ENCODE measurements around the gene HERC6.

DNA sequence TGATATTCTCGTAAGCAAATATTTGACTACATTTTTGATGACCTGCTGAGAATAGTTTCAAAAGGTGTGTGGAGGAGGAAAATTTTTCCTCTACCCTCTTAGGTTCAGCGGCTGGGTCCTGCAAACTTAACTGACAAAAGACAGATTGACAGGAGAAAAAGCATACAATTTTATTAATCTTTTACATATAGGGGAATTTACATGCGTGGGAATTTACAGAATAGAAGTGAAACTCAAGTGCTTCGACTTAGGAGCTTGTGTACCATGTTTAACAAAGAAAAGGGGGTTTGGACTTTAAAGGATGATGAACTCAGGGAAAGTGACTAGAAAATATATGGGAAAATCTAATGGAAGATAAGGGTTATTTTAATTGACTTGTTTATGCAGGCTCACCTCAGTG, 2.5 kb downstream of the HERC6 start:
- TF ChIP-seq, protein P1, sequence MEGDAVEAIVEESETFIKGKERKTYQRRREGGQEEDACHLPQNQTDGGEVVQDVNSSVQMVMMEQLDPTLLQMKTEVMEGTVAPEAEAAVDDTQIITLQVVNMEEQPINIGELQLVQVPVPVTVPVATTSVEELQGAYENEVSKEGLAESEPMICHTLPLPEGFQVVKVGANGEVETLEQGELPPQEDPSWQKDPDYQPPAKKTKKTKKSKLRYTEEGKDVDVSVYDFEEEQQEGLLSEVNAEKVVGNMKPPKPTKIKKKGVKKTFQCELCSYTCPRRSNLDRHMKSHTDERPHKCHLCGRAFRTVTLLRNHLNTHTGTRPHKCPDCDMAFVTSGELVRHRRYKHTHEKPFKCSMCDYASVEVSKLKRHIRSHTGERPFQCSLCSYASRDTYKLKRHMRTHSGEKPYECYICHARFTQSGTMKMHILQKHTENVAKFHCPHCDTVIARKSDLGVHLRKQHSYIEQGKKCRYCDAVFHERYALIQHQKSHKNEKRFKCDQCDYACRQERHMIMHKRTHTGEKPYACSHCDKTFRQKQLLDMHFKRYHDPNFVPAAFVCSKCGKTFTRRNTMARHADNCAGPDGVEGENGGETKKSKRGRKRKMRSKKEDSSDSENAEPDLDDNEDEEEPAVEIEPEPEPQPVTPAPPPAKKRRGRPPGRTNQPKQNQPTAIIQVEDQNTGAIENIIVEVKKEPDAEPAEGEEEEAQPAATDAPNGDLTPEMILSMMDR (IDR thresholded peaks at IDR 0.05; ENCODE audit: insufficient read depth, low read length) = no peak
- TF ChIP-seq POLR2AphosphoS5 (IDR thresholded peaks at IDR 0.05; ENCODE audit: low read depth) (no peak), SPI1 (IDR thresholded peaks at IDR 0.05; ENCODE audit: borderline replicate concordance, low read depth) (no peak)

Data from HL-60 (cell line).